ENCODE measurements around the gene PRSS23. TPM values are rescaled to one million over a fixed set of nuclear protein-coding genes. Genes with fewer than 3 reads are reported as not detected.
"Not testable (repeated sequence)": the region's sequence is repeated elsewhere in the genome, so short reads cannot be mapped to it uniquely, and the experiment has no call there.

The PRSS23 gene
- total RNA-seq, 2 donors from 2014 or later, result 45.5 to 46.4 TPM

- Histone ChIP-seq H3K27ac (no peak overlapping the region), H3K9me3 (no peaks in the 10 kb centered on the region), H3K9ac (ENCODE audit: low read depth in 2 of 2, low read length in 2 of 2) (no peak overlapping the region), H3K27me3 (no peaks in the 10 kb centered on the region), H3K36me3 (no peaks in the 10 kb centered on the region), H3K4me1 (no peaks in the 10 kb centered on the region), H3K4me3 (no peak overlapping the region)
- intact Hi-C loops (cut with DNase I), result no loop called here
- no peak for DNase-seq
- TF ChIP-seq CTCF (IDR thresholded peaks at IDR 0.05), result no peak
Observed at GRCh38 chr11:86761978-86762377, 38.4 kb upstream of the PRSS23 start.

DNA sequence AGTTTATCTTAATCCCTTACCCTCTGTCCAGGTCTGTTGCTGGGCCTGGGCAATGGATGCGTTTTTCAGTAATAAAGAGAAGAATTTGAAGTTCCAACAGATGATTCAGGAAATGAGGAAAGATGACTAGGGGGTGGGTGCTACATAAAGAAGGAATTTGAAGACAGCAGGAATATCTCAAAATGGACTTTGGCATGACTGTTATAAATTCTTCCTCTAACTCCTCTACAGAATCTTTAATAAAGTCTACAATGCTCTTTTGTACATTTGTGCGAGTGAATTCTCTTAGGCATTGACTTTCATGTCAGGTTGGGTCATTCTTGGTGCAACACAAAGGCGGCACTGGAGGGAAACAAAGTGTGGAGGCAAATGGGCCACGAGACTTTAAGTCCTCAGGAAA lies 35.1 kb upstream of the PRSS23 start:
- H3K36me3 ChIP-seq, result no peaks in the 10 kb centered on the region
- H3K4me1 ChIP-seq, result no peaks in the 10 kb centered on the region
- intact Hi-C loops (cut with DNase I), result no loop called here
- H3K9ac ChIP-seq (ENCODE audit: low read depth in 2 of 2, low read length in 2 of 2), result no peak overlapping the region
- no peak overlapping the region for H3K27ac ChIP-seq
- H3K9me3 ChIP-seq, result no peaks in the 10 kb centered on the region
- no peaks in the 10 kb centered on the region for H3K27me3 ChIP-seq
- no peak for DNase-seq
- no peak for TF ChIP-seq CTCF (IDR thresholded peaks at IDR 0.05)
- no peak overlapping the region for H3K4me3 ChIP-seq

DNA sequence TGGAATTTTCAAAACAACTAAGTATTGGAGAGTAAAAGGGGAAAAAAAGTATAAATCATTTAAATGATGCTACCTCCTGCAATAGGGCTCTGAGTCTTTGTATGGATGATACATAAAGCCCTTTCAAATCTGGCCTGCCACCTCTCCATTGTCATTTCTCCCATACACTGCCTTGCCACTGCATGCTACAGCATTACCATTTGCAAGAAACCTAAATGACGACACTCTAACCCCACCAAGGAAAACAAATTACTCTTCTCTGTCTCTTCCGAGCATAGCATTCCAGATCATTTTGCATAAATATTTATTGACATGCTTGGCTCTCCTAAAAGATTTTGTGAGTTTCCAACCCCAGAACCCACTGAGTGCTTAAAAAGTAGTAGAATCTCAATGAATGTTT lies 34.5 kb upstream of the PRSS23 start:
- no peak overlapping the region for H3K27ac ChIP-seq

DNA sequence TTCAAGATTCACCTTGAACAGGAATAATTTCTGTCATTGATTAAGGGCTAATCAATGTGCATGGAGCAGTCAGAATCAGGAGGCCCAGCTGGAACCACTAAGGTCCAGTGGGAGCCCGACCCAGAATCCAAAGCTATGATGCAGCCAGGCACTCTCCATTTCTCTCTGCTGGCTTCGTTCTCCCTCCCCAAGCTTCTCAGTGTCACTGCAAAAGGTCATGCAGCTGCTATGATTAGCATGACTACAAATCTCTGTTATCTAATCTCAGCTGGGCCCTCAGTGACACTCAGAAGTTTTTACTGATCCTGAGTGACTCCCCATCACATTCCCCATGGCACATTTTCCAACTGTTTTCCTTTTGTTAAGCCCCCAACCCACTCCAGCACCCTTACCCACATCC lies 31.1 kb upstream of the PRSS23 start:
- TF ChIP-seq CTCF (IDR thresholded peaks at IDR 0.05), result no peak
- intact Hi-C loops (cut with DNase I), result no loop called here
- no peak for DNase-seq
- Histone ChIP-seq H3K9ac (ENCODE audit: low read depth in 2 of 2, low read length in 2 of 2) (no peak overlapping the region), H3K36me3 (no peaks in the 10 kb centered on the region), H3K27ac (no peak overlapping the region), H3K4me1 (no peaks in the 10 kb centered on the region), H3K9me3 (no peaks in the 10 kb centered on the region), H3K27me3 (no peaks in the 10 kb centered on the region), H3K4me3 (no peak overlapping the region)

More for the DNA sequence above, 34.5 kb upstream of the PRSS23 start:
- Histone ChIP-seq H3K9me3 (no peaks in the 10 kb centered on the region), H3K27me3 (no peaks in the 10 kb centered on the region), H3K4me1 (no peaks in the 10 kb centered on the region), H3K9ac (ENCODE audit: low read depth in 2 of 2, low read length in 2 of 2) (no peak overlapping the region), H3K4me3 (no peak overlapping the region), H3K36me3 (no peaks in the 10 kb centered on the region)
- no peak for DNase-seq
- intact Hi-C loops (cut with DNase I), result no loop called here
- TF ChIP-seq CTCF (IDR thresholded peaks at IDR 0.05), result no peak

DNA sequence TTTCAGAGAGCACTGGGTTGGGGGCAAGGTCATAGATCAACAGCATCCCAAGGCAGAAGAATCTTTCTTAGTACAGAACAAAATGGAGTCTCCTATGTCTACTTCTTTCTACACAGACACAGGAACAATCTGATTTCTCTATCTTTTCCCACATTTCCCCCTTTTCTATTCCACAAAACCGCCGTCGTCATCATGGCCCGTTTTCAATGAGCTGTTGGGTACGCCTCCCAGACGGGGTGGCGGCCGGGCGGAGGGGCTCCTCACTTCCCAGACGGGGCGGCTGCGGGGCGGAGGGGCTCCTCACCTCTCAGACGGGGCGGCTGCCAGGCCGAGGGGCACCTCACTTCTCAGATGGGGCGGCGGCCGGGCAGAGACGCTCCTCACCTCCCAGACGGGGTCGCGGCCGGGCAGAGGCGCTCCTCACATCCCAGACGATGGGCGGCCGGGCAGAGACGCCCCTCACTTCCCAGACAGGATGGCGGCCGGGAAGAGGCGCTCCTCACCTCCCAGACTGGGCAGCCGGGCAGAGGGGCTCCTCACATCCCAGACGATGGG lies 29.8 kb upstream of the PRSS23 start:
- H3K36me3 ChIP-seq; DNase-seq; H3K9ac ChIP-seq (ENCODE audit: low read depth in 2 of 2, low read length in 2 of 2); H3K4me1 ChIP-seq; H3K27ac ChIP-seq; H3K4me3 ChIP-seq; H3K27me3 ChIP-seq; intact Hi-C loops (cut with DNase I); H3K9me3 ChIP-seq: not testable (repeated sequence)

- Histone ChIP-seq H3K36me3 (no peaks in the 10 kb centered on the region), H3K27me3 (no peaks in the 10 kb centered on the region), H3K9me3 (no peaks in the 10 kb centered on the region), H3K9ac (ENCODE audit: low read depth in 2 of 2, low read length in 2 of 2) (no peak overlapping the region), H3K4me3 (no peak overlapping the region), H3K4me1 (no peaks in the 10 kb centered on the region), H3K27ac (no peak overlapping the region)
- intact Hi-C loops (cut with DNase I), result no loop called here
- TF ChIP-seq CTCF (IDR thresholded peaks at IDR 0.05), result no peak
- DNase-seq, result no peak
Observed at GRCh38 chr11:86772999-86773398, 27.3 kb upstream of the PRSS23 start.
